Hematopoietic multipotent progenitor cell treated with erythropoietin and hydrocortisone succinate and interleukin-3 and kit ligand, for 15 days (in vitro differentiated cells): ENCODE results near the gene TENT5C.

Experiments used
- DNase-seq: peaks from one replicate; pipeline ENCODE4 v3.0.0-alpha.2; 2015; ENCODE audit warnings: low spot score

TENT5C gene

DNA sequence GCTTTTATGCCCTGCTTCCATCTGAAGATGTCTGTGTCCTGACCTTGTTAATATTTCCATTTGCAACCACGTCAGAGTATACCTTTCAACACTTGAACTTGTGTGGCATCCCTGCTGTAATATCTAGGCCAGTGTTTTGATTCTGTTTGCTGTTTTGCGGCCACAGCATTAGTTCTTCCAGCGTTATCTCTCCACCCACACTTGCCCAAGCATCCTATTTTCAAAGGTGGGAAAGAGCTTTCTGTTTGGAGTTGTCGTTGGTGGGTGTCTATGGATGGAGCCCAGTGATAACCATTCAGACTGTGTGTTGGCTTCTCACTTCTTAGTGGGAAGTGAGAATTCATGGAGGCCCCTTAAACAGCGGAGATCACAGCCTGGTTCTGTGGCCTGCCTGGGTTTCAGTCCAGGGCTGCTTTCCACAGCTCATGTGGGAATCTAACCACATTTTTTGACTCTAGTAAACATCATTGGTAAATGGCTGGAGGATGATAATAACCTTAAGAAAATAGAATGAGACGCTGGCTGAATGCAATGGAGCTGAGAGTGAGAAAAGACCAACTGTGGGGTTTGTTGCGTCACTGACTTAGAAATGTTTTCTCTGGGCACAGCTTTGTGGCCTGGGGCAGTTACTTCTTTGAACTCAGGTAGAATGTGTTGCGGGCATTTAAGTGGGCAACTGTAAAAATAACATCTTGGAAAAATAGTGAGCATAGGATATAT lies 7.6 kb downstream of the TENT5C start:
- peak; percentile 75 for DNase-seq

DNA sequence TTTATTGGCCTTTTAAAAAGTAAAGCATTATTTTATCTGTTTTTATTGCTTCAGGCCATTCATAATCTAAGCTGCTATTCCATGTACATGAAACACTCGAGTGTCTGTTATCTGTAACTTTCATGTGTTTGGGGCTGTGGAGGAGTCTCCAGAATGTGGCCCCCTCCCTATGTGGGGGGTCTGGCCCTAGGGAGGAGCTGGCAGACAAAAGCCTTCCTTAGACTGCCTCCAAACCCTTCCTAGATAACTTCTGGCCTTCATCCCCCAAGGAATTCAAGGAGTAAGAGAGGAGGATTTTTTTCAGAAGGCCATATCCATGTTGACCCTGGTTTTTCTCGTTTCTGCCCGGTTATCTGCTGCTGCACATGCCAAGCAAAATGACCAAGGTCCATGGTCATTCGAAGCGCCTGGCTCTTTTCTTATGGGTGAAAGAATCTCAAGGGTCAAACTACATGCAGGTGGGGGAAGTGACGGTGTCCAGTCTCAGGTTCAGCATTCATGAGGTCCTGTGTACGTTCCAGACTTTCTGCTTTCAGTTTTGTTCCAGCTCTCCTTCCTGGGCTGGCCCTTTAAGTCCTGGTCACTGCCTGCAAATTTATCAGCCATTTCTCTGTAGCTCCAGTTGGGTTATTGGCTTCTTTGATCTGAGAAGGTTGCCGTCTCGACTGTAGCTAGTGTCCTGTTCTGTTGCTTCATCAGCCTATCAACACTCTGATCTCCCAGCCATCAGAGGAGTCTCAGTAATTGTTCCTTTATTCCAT lies 8.3 kb downstream of the TENT5C start:
- peak; percentile 57 for DNase-seq

DNA sequence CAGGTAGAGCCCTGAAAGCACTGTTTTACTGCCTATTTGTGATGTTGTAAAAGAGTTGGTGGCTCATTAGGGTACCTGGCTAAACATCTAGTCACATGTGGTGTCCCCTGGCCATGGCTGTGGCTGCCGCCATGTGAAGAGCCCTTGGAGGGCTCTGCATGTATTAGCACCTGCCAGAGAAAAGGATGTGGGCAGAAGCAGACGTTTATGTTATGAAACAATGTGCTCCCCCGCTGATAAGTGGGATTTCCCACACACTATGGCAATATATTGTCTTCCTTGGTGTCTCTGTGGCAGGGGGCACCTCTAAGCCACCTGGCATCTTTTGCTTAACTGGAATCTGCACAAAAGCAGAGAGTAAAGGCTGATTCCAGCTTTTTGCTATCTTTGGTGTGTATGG lies 9.6 kb downstream of the TENT5C start:
- no peak for DNase-seq

DNA sequence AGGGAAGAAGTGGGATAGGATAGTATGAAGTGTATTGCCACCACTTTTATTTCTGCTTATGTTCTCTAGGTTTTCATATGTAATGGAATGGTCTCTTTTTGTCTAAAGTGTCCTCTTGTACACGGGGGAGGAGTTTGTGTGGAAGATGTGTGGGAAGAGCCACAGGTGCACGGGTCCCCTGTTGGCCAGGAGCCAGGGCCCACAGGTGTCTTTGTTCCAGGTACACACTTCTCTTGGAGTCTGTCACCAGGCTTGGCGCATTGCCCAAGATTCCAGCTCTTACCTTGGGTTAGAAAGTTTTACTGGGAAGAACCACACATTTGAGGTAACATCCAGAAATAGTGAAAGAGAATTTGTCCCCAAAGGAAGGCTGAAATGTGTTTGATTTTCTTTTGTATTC lies 10.5 kb downstream of the TENT5C start:
- no peak for DNase-seq

DNA sequence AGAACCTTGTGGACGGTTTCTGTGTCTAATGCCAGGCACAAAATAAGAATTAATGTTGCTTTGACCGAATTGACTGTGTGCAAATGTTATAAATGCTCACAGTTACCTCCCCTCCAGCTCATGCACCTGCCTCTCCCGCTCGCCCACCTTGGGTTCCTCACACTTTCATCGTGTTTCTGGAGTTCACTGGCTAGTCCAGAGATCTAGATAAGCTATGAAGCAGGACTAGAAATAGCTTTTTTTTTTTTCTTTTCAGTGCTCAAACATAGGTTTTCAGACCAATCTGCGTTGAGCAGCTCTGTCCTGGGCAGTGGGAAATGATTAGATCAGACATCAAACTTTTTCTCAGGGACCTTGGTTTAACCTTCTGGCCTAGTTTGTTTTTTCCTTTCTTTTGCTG lies 11.1 kb downstream of the TENT5C start:
- no peak for DNase-seq

DNA sequence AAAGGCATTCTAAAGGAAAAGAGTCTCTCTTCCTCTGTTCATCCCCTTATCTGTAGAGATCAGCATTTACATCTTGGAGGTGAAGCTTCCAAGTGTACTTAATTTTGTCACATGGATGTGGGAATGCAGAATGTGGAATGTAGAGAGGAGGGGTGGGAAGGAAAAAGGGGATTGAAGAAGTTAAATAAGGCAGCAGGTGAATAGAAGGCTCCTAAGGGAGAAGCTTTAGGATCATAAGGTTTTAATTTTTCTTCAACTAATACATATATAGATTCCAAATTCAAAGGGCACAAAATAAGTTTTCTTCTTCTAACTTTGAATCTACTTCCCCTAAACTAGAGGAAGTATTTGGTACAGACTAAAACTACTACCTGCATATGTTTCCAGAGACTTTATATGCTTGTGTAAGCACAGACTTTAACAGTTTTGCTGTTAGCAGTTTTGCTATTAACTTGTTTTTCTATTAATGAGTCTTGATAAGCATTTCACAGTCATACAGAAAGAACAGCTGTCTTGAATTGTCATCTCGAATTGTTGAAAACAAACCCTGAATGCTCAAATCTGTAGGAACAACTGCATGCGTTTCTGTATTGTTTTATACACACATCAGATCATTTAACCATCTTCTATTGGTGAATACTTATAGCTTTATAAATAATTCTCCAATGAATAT lies 12.7 kb downstream of the TENT5C start:
- no peak for DNase-seq

DNA sequence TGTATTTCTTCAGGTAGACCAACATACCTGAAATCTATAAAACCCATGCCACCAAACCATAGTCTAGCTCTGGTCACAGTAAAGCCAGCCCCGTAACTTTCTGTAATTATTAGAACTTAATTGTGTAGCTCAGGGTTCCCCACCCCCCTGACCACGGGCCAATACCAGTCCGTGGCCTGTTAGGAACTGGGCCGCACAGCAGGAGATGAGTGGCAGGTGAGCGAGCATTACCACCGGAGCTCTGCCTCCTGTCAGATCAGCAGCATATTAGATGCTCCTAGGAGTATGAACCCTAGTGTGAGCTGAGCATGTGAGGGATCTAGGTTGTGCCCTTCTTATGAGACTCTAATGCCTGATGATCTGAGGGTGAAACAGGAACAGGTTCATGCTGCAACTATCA lies 14.6 kb downstream of the TENT5C start:
- DNase-seq, result no peak

DNA sequence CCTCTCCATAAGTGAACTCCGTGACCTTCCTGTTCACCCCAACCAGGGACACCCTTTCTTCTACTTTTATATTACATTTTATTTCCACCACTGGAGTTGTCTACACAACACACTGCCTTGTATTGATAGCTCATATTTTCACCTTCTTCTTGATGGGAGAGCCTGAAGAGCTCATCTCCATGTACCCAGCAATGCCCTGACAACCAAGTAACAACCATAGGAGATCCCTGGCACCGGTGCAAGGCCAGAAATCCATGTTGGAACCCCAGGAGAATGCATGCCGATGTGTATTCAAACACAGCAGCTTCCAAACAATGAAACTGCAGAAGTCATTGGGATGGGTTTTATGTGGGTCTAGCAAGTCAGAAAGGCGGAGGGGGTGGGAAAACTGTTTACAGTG lies 15.5 kb downstream of the TENT5C start:
- no peak for DNase-seq

DNA sequence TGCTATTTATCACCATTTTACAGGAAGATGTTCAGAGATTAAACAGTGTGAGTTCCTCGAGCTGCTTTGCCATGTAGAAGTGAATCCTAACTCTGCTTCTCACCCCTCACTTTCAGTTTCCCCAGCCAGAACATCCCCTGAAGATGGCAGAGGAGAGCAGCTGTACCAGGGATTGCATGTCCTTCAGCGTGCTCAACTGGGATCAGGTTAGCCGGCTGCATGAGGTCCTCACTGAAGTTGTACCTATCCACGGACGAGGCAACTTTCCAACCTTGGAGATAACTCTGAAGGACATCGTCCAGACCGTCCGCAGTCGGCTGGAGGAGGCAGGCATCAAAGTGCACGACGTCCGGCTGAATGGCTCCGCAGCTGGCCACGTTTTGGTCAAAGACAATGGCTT lies 16.9 kb downstream of the TENT5C start:
- no peak for DNase-seq

DNA sequence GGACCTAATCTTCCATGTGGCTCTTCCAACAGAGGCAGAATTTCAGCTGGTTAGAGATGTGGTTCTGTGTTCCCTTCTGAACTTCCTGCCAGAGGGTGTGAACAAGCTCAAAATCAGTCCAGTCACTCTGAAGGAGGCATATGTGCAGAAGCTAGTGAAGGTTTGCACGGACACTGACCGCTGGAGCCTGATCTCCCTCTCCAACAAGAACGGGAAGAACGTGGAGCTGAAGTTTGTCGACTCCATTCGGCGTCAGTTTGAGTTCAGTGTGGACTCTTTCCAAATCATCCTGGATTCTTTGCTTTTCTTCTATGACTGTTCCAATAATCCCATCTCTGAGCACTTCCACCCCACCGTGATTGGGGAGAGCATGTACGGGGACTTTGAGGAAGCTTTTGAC lies 17.3 kb downstream of the TENT5C start:
- no peak for DNase-seq

DNA sequence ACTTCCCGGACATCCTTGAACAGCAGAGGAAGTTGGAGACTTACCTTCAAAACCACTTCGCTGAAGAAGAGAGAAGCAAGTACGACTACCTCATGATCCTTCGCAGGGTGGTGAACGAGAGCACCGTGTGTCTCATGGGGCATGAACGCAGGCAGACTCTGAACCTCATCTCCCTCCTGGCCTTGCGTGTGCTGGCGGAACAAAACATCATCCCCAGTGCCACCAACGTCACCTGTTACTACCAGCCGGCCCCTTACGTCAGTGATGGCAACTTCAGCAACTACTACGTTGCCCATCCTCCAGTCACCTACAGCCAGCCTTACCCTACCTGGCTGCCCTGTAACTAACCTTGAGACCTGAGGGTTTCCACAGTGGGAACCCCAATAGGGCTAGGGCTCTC lies 17.9 kb downstream of the TENT5C start:
- DNase-seq, result no peak

DNA sequence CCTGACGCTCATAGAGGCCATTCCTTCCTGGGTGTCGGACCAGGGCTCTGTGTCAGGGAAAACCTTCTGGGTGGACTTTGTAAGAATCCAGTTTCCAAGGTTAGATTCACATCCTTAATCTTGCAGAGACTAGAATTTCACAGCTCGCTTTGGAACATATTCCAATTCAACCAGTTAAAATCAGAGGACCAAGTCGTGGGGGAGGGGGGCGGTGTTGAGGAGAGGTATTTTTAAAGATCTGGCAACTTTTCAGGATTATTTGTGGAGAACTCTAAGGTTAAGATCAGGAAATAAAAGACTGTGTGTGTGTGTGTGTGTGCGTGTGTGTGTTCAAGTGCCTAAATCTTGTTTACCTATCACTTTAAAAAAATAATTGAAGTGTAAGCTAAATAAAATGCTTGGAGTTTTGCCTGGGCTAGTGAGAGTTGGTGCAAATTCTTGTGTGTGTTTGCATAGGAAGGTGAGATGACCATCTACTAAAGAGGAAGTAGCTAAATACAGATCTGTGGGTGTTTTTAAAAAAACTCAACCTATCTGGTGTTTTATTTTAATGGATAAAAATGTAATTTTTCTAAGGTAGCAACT lies 21.8 kb downstream of the TENT5C start:
- no peak for DNase-seq

DNA sequence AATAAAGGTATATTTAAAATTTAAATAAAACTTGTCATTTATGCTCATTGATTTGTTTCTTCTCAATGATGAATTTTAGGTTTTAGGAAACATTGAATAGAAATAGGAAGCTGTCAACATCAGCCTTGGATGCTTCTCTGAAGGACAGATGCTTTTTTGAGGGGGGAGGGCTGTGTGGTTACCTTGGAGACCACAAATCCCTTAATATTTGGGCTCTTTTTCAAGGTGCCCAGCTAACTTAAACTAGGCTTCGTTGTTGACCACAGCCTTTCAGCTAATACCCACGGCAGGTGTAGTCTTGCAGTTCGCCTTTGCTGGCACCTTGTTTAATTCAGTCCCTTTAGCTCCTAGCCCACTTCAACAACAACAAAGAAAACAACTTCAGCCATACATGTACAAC lies 22.5 kb downstream of the TENT5C start:
- no peak for DNase-seq

DNA sequence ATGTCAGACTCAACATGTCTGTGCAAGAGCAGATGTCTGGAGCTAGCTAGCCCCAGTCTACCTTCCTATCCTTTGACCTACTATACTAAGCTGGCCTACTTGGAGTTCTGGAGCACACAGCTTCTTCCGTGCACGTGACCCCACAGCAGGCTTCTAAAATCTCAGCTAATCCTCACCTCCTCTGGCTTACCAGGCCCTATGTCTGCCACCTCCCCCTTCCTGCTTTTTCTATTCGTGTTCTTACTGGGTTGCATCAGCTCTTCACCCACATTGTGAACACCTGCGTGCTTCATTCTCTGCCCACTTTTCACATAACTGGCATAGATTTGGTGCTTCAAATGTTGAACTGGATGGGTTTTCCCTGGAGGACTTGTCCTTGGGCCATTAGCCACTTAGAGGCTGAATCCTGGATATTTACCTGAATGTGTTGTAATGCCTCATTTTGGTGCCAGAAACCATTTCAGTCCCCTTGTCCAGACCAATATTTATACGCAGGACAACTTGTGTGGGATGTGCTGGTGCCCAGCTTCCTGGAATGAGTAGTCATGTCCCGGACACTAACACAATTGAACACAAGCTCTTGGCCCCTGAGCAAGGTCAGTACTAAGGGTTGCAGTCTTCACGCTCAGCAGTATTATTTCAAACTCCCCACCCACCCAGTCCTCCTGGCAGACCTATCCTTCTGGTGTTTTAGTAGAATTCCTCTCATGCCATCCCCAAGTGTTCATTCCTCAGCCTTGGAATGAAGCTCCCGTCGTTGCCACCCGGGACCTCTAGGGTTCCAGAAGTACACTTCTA lies 24.0 kb downstream of the TENT5C start:
- no peak for DNase-seq

DNA sequence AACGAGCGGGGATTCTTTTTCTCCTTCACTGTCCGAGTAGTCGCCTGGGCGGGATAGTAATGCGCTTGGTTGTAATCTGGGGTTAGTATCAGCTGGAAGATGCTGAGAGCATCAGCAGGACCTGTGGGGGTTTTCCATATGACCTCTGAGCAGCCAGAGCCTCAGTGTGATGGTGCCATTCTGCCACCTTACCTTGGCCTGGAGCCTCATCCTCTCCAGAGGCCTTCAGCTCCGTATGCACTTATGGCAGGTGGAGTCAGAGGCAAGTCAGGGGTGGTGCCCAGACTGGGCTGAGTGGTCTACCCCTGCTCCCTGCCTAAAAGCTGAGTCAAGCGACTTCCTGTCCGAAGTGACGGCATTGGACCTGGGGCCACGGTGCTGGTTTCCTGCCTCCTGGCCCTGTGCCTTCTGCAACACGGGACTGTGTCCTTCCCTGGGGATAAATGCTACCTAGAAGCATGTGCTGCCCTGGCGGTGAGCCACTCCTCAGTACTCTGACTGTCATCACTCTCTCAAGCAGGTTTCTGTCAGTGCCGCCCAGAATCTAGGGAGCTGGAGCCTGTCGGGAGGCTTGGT lies 24.7 kb downstream of the TENT5C start:
- no peak for DNase-seq

DNA sequence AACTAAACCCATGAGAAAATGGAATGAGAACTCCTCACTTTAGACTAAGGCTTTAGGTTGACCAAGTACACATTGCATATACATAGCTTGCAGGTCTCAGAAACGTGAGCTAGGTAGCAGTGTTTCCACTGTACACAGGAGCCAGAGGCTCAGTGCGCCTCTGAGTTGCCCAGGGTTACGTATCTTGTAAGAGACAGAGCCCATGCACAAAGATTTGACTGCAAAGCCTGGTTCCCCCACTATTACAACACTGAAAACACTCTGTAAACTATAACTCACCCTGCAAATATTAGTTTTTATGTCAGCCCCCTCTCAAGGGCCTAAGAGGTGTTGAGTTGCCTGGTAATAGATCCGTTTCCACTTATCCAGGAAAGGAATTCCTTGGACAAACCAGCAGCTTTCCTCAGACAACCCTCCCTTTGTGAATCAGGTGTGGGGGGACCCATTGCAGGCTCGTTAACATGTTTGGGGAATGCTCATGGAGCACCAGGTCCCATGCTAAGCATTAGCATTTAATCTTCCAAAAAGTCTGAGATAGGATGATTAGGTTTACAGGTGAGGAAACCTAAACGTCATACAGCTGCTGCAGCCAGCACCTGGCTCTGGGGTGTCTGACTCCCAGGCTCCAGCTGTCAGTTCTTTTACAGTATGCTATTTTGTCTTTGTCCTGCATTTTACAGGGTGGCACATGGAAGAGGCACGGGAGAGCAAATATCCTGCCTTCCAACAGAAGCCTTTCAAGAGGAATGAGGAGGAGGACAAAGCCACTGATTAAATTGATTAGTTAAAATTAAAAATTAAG lies 25.7 kb downstream of the TENT5C start:
- DNase-seq, result no peak

DNA sequence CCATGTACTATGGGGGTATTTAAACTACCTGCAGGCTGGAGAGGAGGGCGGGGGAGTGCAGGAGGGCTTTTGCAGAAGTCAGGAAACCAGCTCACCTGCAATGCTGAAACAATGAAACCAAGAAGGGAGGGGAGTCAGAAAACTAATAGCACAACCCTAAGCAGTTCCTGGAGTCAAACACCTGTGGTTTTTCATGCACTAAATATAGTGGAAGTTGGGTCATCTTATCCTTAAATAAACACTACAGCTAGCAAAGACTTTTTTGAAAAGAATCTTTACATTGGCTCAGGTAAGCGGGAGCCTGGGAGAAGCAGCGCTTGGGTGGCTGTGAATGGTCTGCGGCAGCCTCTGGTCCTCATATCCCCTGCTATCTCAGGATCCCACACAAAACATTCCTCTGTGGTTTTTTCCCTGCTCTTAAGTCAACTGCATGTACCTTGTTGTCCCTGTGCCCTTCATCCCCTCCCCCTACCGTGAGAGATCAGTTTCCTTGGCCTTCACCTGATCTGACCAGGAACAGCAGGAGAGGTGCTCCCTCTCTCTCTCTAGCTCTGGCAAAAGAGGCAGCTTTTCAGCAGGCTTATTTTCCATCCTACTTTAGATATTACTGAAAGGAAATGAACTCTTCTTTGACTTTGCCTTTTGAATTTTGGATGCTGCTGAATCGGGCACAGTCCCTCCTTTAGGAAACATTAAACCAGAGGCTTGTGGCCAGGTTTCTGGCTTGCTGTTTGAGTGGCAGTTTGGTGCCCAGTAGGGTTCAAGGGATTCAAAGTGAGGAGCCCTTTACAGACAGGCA lies 26.6 kb downstream of the TENT5C start:
- no peak for DNase-seq

DNA sequence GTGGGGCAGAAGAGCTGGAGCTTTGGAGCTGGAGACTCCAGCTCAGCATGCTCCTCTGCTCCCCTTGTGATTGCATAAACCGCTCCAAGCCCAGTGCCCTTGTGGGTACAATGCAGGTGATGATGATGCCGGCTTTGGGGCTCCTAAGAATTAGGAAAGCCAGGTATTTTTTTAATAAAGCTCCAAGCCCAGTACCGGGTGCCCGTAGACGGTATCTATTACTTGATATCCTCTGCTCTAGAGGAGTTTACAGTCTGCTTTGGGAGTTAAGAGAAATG lies 27.2 kb downstream of the TENT5C start:
- DNase-seq, result no peak

DNA sequence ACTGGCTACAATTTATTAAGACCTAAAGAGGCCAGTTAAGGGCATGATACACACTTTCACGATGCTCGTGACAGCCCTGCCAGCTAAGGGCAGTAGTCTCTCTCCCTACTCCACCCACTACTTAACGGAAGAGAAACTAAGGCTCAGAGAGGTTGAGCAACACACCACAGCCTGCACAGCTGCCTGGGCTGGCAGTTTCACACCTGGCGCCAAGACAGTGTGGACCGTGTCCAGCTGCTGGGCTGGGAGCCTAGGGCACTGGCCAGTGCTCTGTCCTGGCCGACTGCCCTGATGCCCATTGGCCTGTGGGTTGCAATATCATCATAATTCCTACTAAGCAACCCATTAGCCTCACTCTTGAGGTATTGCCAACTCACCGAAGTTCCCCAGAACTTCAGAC lies 27.6 kb downstream of the TENT5C start:
- DNase-seq, result no peak

DNA sequence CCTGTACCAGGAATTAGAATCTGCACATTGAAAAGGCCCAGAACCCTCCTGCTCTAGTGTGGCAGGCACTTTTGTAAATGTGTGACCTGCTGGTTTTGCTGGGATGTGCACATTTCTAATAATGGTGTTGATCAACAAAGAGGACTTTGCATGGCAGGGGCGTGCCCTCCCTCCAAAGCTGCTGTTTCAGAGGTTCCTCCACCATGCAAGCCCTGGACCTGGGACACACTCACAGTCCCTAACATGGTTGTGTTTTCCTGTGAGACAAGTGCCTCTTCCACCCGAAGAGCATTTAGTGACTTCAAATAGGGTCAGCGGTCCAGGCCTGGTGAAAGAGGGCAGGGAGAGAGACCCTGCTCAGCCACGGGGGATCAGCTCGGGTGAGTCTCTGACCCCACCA lies 28.1 kb downstream of the TENT5C start:
- no peak for DNase-seq
